Left colon (tissue), 2 donors: Measurements from ENCODE around the gene SLC5A10. TPM values are rescaled to one million over a fixed set of nuclear protein-coding genes. Genes with fewer than 3 reads are reported as not detected.
"Not testable (repeated sequence)": the region's sequence is repeated elsewhere in the genome, so short reads cannot be mapped to it uniquely, and the experiment has no call there.

Experiments used
- ATAC-seq: fragments of 200-7000 bp; cut with Tn5 transposase; one replicate; pipeline ENCODE4 v1.9.1; 2020; ENCODE audit warnings: mild to moderate bottlenecking, moderate library complexity
- DNase-seq, 2 donors: peaks; one replicate each; pipeline ENCODE4 v3.0.0-alpha.2; 2020
- intact Hi-C, 2 donors: fragments of 100-400 bp; cut with DNase I in 1 of 2; cut with micrococcal nuclease in 1 of 2; formaldehyde crosslinking; loops; one replicate each; pipeline versions ENCODE4 v1.11.2 to v1.14.0; 2022; cut with DNase I, micrococcal nuclease
- total RNA-seq, 2 donors: library from RNA; stranded (reverse); fragmentation: NEBNext Ultra II Directional; extraction: Animal tissue kit (Norgen Biotek cat#: 25700); gene quantifications; one replicate each; pipeline ENCODE4 v1.2.1, GENCODE V29; 2021
- donor health status: DM: no; HTN: no; CAD: no.
- donor health status: DM: yes; HTN: yes; CAD: no.

The SLC5A10 gene
- total RNA-seq, 2 donors from 2014 or later = 0.31 TPM; not detected in 1

- ATAC-seq, intact Hi-C loops: not testable (repeated sequence)
- peak in 1 of 2 donors; percentile 20 for DNase-seq
Measured at GRCh38 chr17:19047510-19047909, 95.5 kb downstream of the SLC5A10 start.

- peak in 1 of 2 donors; percentile 13 for DNase-seq
- intact Hi-C loops, ATAC-seq: not testable (repeated sequence)
Measured at GRCh38 chr17:19048826-19049225, 96.9 kb downstream of the SLC5A10 start.

GRCh38 chr17:19055447-19055846, 103.5 kb downstream of the SLC5A10 start:
- intact Hi-C loops, DNase-seq: not testable (repeated sequence)
- peak; percentile 89 for ATAC-seq

GRCh38 chr17:19062009-19062717, 110.2 kb downstream of the SLC5A10 start:
- intact Hi-C loops, ATAC-seq: not testable (repeated sequence)
- peak; percentile 27 to 87 for DNase-seq

GRCh38 chr17:19062718-19063325, 110.9 kb downstream of the SLC5A10 start:
- DNase-seq, intact Hi-C loops: not testable (repeated sequence)
- peak; percentile 83 for ATAC-seq

GRCh38 chr17:19063326-19063956, 111.5 kb downstream of the SLC5A10 start:
- DNase-seq (peak; percentile 72 to 75), ATAC-seq (peak; percentile 49)
- intact Hi-C loops = not testable (repeated sequence)

GRCh38 chr17:19064378-19064777, 112.4 kb downstream of the SLC5A10 start:
- intact Hi-C loops, ATAC-seq: not testable (repeated sequence)
- peak in 1 of 2 donors; percentile 2 for DNase-seq

- peak; percentile 91 for ATAC-seq
- DNase-seq, intact Hi-C loops: not testable (repeated sequence)
Measured at GRCh38 chr17:19070318-19071168, 118.6 kb downstream of the SLC5A10 start.

Other genes starting within 250 kb of the SLC5A10 start
- under 1 TPM in 1 of 2 donors, not detected in 1; 0.09 TPM for gene FBXW10, start 208.1 kb upstream of the SLC5A10 start, total RNA-seq
- gene TVP23B, start 171.0 kb upstream of the SLC5A10 start, total RNA-seq = 10 to 100 TPM; 40.7 to 41.8 TPM
- gene PRPSAP2, start 94.0 kb upstream of the SLC5A10 start, total RNA-seq = 10 to 100 TPM; 27.1 to 31.5 TPM
- 10 to 100 TPM; 29.7 to 34.7 TPM for gene FAM83G, start 52.6 kb downstream of the SLC5A10 start, total RNA-seq
- 1 to 10 TPM in 1 of 2 donors, under 1 TPM in 1; 0.79 to 1.5 TPM for gene GRAP, start 94.8 kb downstream of the SLC5A10 start, total RNA-seq
- 1 to 10 TPM; 1.4 to 1.8 TPM for gene GRAPL, start 175.4 kb downstream of the SLC5A10 start, total RNA-seq